MM.1S (cell line): ENCODE data around the gene PSMC3IP.

Source experiments
- DNase-seq: peaks from one replicate; pipeline ENCODE4 v3.0.0-alpha.2; 2015
- H2AFZ ChIP-seq: fragments of 300-600 bp; sonication (generic); 2 replicates; pipeline ENCODE4 v1.6.0; 2016; ENCODE audit warnings: antibody characterized with exemption, low read length
- H3F3A ChIP-seq: fragments of 300-600 bp; sonication (generic); 2 replicates; pipeline ENCODE4 v1.6.1; 2016; ENCODE audit warnings: mild to moderate bottlenecking, antibody characterized with exemption, low read length, moderate library complexity, mixed read lengths; ENCODE audit not compliant: insufficient read depth
- H3K27ac ChIP-seq: fragments of 300-600 bp; sonication (generic); 2 replicates; pipeline ENCODE4 v1.5.1; 2016; ENCODE audit warnings: mild to moderate bottlenecking, low read length
- H3K27me3 ChIP-seq: fragments of 300-600 bp; sonication (generic); replicated peaks from 2 replicates; pipeline ENCODE4 v1.6.0; 2016; ENCODE audit warnings: low read length; ENCODE audit not compliant: insufficient read depth
- H3K36me3 ChIP-seq: fragments of 300-600 bp; sonication (generic); replicated peaks from 2 replicates; pipeline ENCODE4 v1.6.1; 2016; ENCODE audit warnings: mild to moderate bottlenecking, low read length, mixed read lengths; ENCODE audit not compliant: insufficient read depth
- H3K4me1 ChIP-seq: fragments of 300-600 bp; sonication (generic); 2 replicates; pipeline ENCODE4 v1.6.1; 2016; ENCODE audit warnings: low read length, mixed read lengths
- H3K4me2 ChIP-seq: fragments of 300-600 bp; sonication (generic); 2 replicates; pipeline ENCODE4 v1.6.0; 2016; ENCODE audit warnings: low read depth, low read length
- H3K4me3 ChIP-seq: fragments of 300-600 bp; sonication (generic); 2 replicates; pipeline ENCODE4 v1.5.1; 2016; ENCODE audit warnings: low read length, mixed read lengths
- H3K79me2 ChIP-seq: fragments of 300-600 bp; sonication (generic); 2 replicates; pipeline ENCODE4 v1.6.1; 2016; ENCODE audit warnings: mixed run types, low read length, mixed read lengths
- H3K9ac ChIP-seq: fragments of 300-600 bp; sonication (generic); 2 replicates; pipeline ENCODE4 v1.6.1; 2016; ENCODE audit warnings: low read length, mixed read lengths
- H3K9me2 ChIP-seq: fragments of 300-600 bp; sonication (generic); replicated peaks from 2 replicates; pipeline ENCODE4 v1.6.1; 2016; ENCODE audit warnings: mild to moderate bottlenecking, low read length, mixed read lengths; ENCODE audit not compliant: insufficient read depth
- H3K9me3 ChIP-seq: fragments of 300-600 bp; sonication (generic); replicated peaks from 2 replicates; pipeline ENCODE4 v1.6.1; 2016; ENCODE audit warnings: mild to moderate bottlenecking, low read length, mixed read lengths; ENCODE audit not compliant: insufficient read depth
- H4K20me1 ChIP-seq: fragments of 300-600 bp; sonication (generic); 2 replicates; pipeline ENCODE4 v1.6.1; 2016; ENCODE audit warnings: mild to moderate bottlenecking, low read length, moderate library complexity, mixed read lengths; ENCODE audit not compliant: insufficient read depth
- CTCF ChIP-seq: fragments of 300-600 bp; sonication (generic); IDR thresholded peaks from 2 replicates; pipeline ENCODE4 v1.5.1; 2016; ENCODE audit warnings: antibody characterized with exemption, low read length, mixed read lengths
- EZH2 ChIP-seq: fragments of 300-600 bp; sonication (generic); optimal IDR thresholded peaks from 2 replicates; pipeline ENCODE3; 2017; ENCODE audit warnings: low read depth, mild to moderate bottlenecking, antibody characterized with exemption, low read length, mixed read lengths
- EZH2phosphoT487 ChIP-seq: fragments of 300-600 bp; sonication (generic); IDR thresholded peaks from 2 replicates; pipeline ENCODE4 v1.6.1; 2018; ENCODE audit warnings: antibody characterized with exemption, low read length

PSMC3IP gene

GRCh38 chr17:42577140-42577531, 393 bp downstream of the PSMC3IP start:
- H3K79me2 ChIP-seq: peaks cover 64% of the 10 kb centered on the region
- H3F3A ChIP-seq: peaks cover 40% of the 10 kb centered on the region
- H3K27ac ChIP-seq: peak overlapping the region; percentile 98; the same call in 1 of the 2 replicates
- H3K36me3 ChIP-seq: peaks cover 4% of the 10 kb centered on the region; the same call in 1 of the 2 replicates
- no peaks in the 10 kb centered on the region for H3K9me2 ChIP-seq
- no peaks in the 10 kb centered on the region for H3K27me3 ChIP-seq
- DNase-seq: peak; percentile 42
- no peaks in the 10 kb centered on the region for H4K20me1 ChIP-seq
- H3K9ac ChIP-seq: peak overlapping the region; percentile 95
- H3K9me3 ChIP-seq: no peaks in the 10 kb centered on the region
- H3K4me3 ChIP-seq: peak overlapping the region; percentile 90
- H3K4me1 ChIP-seq: peaks cover 37% of the 10 kb centered on the region
- H2AFZ ChIP-seq: peak overlapping the region; percentile 7; the same call in 1 of the 2 replicates
- TF ChIP-seq CTCF: no peak
- no peak for TF ChIP-seq EZH2
- no peak for TF ChIP-seq EZH2phosphoT487
- peak overlapping the region; percentile 71 for H3K4me2 ChIP-seq

GRCh38 chr17:42574463-42574862, 3.1 kb downstream of the PSMC3IP start:
- H3K9me2 ChIP-seq: no peaks in the 10 kb centered on the region
- no peaks in the 10 kb centered on the region for H3K27me3 ChIP-seq
- no peak overlapping the region for H3K4me3 ChIP-seq
- TF ChIP-seq CTCF (no peak), EZH2 (no peak), EZH2phosphoT487 (no peak)
- peaks cover 14% of the 10 kb centered on the region for H3K4me1 ChIP-seq
- no peak overlapping the region for H3K9ac ChIP-seq
- H3K4me2 ChIP-seq: no peak overlapping the region
- no peaks in the 10 kb centered on the region for H3K9me3 ChIP-seq
- DNase-seq: no peak
- peaks cover 72% of the 10 kb centered on the region for H3K79me2 ChIP-seq
- no peaks in the 10 kb centered on the region for H4K20me1 ChIP-seq
- H3F3A ChIP-seq: peaks cover 35% of the 10 kb centered on the region
- peaks cover 4% of the 10 kb centered on the region; the same call in 1 of the 2 replicates for H3K36me3 ChIP-seq
- no peak overlapping the region for H3K27ac ChIP-seq
- no peak overlapping the region for H2AFZ ChIP-seq

GRCh38 chr17:42573095-42573494, 4.4 kb downstream of the PSMC3IP start:
- TF ChIP-seq EZH2phosphoT487 (no peak), CTCF (no peak), EZH2 (no peak)
- Histone ChIP-seq H3K36me3 (peaks cover 6% of the 10 kb centered on the region; the same call in 1 of the 2 replicates), H3K27me3 (no peaks in the 10 kb centered on the region), H3K4me1 (peaks cover 9% of the 10 kb centered on the region; the same call in 1 of the 2 replicates), H3K9ac (no peak overlapping the region), H3K27ac (no peak overlapping the region), H3K79me2 (peaks cover 84% of the 10 kb centered on the region), H3K4me2 (no peak overlapping the region), H3K9me2 (no peaks in the 10 kb centered on the region), H3F3A (peaks cover 24% of the 10 kb centered on the region), H3K4me3 (no peak overlapping the region), H4K20me1 (no peaks in the 10 kb centered on the region), H2AFZ (no peak overlapping the region), H3K9me3 (no peaks in the 10 kb centered on the region)
- no peak for DNase-seq
